CD14-positive monocyte (primary cell): ENCODE measurements around the gene RECK. TPM values are rescaled to one million over a fixed set of nuclear protein-coding genes. Genes with fewer than 3 reads are reported as not detected.

Source experiments
- DNase-seq, 3 donors: peaks; one replicate each; pipeline ENCODE4 v3.0.0-alpha.2; 2011 to 2022
- H2AFZ ChIP-seq: 2 replicates; pipeline ENCODE4 v1.6.0; 2012; ENCODE audit warnings: mild to moderate bottlenecking, low read depth, low read length, inconsistent platforms; ENCODE audit not compliant: insufficient read depth, poor library complexity, severe bottlenecking
- H3K27ac ChIP-seq, 2 donors: 1 replicate in 1 of 2; 2 replicates in 1 of 2; pipeline ENCODE4 v1.5.1; 2012 to 2013; ENCODE audit warnings: low read length in 2 of 2, control low read depth in 1 of 2, inconsistent platforms in 1 of 2, low read depth in 1 of 2, mild to moderate bottlenecking in 1 of 2
- H3K27me3 ChIP-seq, 2 donors: one replicate each; pipeline versions ENCODE4 v1.6.0 to v1.6.1; 2011 to 2013; ENCODE audit warnings: low read length in 2 of 2; ENCODE audit not compliant: control insufficient read depth in 2 of 2, insufficient read depth in 2 of 2
- H3K36me3 ChIP-seq, 2 donors: replicated peaks in 1 of 2; 1 replicate in 1 of 2; 2 replicates in 1 of 2; pipeline versions ENCODE4 v1.5.1 to v1.6.1; 2012 to 2013; ENCODE audit warnings: low read length in 2 of 2, control low read depth in 1 of 2, inconsistent platforms in 1 of 2, mild to moderate bottlenecking in 1 of 2; ENCODE audit not compliant: insufficient read depth in 2 of 2, control insufficient read depth in 1 of 2
- H3K4me1 ChIP-seq, 2 donors: 1 replicate in 1 of 2; 2 replicates in 1 of 2; pipeline versions ENCODE4 v1.5.1 to v1.6.1; 2012 to 2013; ENCODE audit warnings: low read length in 2 of 2, control low read depth in 1 of 2, inconsistent platforms in 1 of 2, mild to moderate bottlenecking in 1 of 2, moderate library complexity in 1 of 2; ENCODE audit not compliant: insufficient read depth in 2 of 2, control insufficient read depth in 1 of 2
- H3K4me2 ChIP-seq: replicated peaks from 2 replicates; pipeline ENCODE3; 2012; ENCODE audit warnings: low read length, moderate library complexity, mild to moderate bottlenecking; ENCODE audit not compliant: poor library complexity, severe bottlenecking; ENCODE audit errors: extremely low read depth
- H3K4me3 ChIP-seq, 3 experiments: fragments of 200-600 bp in 1 of 3; sonication (generic) in 1 of 3; replicated peaks in 1 of 3; 1 replicate in 2 of 3; 2 replicates in 1 of 3; pipeline ENCODE4 v1.5.1; 2011 to 2013; ENCODE audit warnings: low read length in 3 of 3, mild to moderate bottlenecking in 3 of 3, control low read depth in 2 of 3, low read depth in 2 of 3, inconsistent platforms in 1 of 3, moderate library complexity in 1 of 3
- H3K79me2 ChIP-seq: 2 replicates; pipeline ENCODE4 v1.6.0; 2012; ENCODE audit warnings: mild to moderate bottlenecking, control low read depth, inconsistent platforms, low read length, moderate library complexity; ENCODE audit not compliant: insufficient read depth
- H3K9ac ChIP-seq: 2 replicates; pipeline ENCODE4 v1.6.0; 2017; ENCODE audit warnings: low read length, mild to moderate bottlenecking; ENCODE audit not compliant: insufficient read depth, poor library complexity, severe bottlenecking
- H3K9me3 ChIP-seq, 2 donors: replicated peaks in 1 of 2; 1 replicate in 1 of 2; 2 replicates in 1 of 2; pipeline versions ENCODE4 v1.5.1 to v1.6.1; 2012 to 2013; ENCODE audit warnings: low read length in 2 of 2, control low read depth in 1 of 2; ENCODE audit not compliant: control insufficient read depth in 1 of 2, insufficient read depth in 1 of 2
- H4K20me1 ChIP-seq: 2 replicates; pipeline ENCODE4 v1.6.0; 2012; ENCODE audit warnings: mild to moderate bottlenecking, low read length, control low read depth, moderate library complexity; ENCODE audit not compliant: insufficient read depth
- H3K27ac Mint-ChIP-seq, 7 donors: one replicate each; pipeline ENCODE4 v1.8.0; 2020; ENCODE audit warnings: mild to moderate bottlenecking in 7 of 7, mixed read lengths in 7 of 7, moderate library complexity in 6 of 7, inconsistent platforms in 2 of 7
- H3K27me3 Mint-ChIP-seq, 3 donors: one replicate each; pipeline ENCODE4 v1.8.0; 2021 to 2022; ENCODE audit warnings: low read depth in 3 of 3, mild to moderate bottlenecking in 3 of 3, mixed read lengths in 3 of 3, moderate library complexity in 3 of 3, inconsistent platforms in 1 of 3
- H3K36me3 Mint-ChIP-seq, 2 donors: one replicate each; pipeline ENCODE4 v1.8.0; 2020; ENCODE audit warnings: mixed read lengths in 2 of 2, inconsistent platforms in 1 of 2, mild to moderate bottlenecking in 1 of 2
- H3K4me1 Mint-ChIP-seq: one replicate; pipeline ENCODE4 v1.8.0; 2020; ENCODE audit warnings: mild to moderate bottlenecking, mixed read lengths
- H3K4me3 Mint-ChIP-seq, 2 donors: one replicate each; pipeline ENCODE4 v1.8.0; 2020; ENCODE audit warnings: mild to moderate bottlenecking in 2 of 2, mixed read lengths in 2 of 2, moderate library complexity in 1 of 2
- H3K9me3 Mint-ChIP-seq, 7 donors: one replicate each; pipeline ENCODE4 v1.8.0; 2020 to 2022; ENCODE audit warnings: mixed read lengths in 7 of 7, mild to moderate bottlenecking in 6 of 7, moderate library complexity in 6 of 7, inconsistent platforms in 2 of 7
- WGBS: methylation state at CpG from one replicate; pipeline ENCODE4 v1.1.5; 2013; ENCODE audit warnings: missing lambda C conversion rate; ENCODE audit not compliant: insufficient coverage; 5-methylcytosine and 5-hydroxymethylcytosine counted together
- intact Hi-C, 2 donors: fragments of 100-400 bp; cut with micrococcal nuclease; formaldehyde crosslinking; loops; one replicate each; pipeline versions ENCODE4 v1.15.0 to v1.15.1; 2023
- polyA plus RNA-seq, 3 donors: library from polyadenylated mRNA; depleted of rRNA in 1 of 3; unstranded in 2 of 3; stranded (reverse) in 1 of 3; fragments of 300-500 nt in 2 of 3; fragments of >200 nt in 1 of 3; fragmentation: Illumina TruSeq in 2 of 3; gene quantifications; 1 replicate in 2 of 3; 2 replicates in 1 of 3; pipeline ENCODE4 v1.2.3, GENCODE V29; 2012 to 2021
- TF ChIP-seq, protein P1 (sequence below): fragments of 200-600 bp; IDR thresholded peaks from one replicate; pipeline ENCODE4 v1.8.0; 2022; ENCODE audit warnings: antibody characterized with exemption, mild to moderate bottlenecking

Gene RECK
- polyA plus RNA-seq, 3 donors, result 5.0 to 5.2 (median 5.1) TPM

DNA sequence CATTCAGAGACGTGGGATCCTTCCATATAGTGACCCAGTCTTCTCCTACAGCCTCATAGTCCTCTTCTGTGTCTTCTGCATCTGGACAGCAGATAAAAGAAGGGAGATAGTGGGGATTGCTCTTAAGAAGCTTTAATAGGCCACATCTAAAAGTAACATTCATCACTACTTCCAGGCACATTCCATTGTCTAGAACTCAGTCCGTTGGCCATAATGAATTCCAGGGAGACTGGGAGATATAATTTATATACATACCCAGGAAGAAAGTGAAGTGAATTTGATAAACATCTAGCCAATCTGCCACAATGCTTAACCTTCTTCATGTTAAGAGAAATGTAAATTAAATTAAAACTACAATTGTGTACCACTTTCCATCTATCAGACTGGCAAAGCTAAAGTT is 77.3 kb downstream of the RECK start:
- no peaks in the 10 kb centered on the region for H3K9me3 Mint-ChIP-seq
- no peaks in the 10 kb centered on the region for H3K36me3 ChIP-seq

DNA sequence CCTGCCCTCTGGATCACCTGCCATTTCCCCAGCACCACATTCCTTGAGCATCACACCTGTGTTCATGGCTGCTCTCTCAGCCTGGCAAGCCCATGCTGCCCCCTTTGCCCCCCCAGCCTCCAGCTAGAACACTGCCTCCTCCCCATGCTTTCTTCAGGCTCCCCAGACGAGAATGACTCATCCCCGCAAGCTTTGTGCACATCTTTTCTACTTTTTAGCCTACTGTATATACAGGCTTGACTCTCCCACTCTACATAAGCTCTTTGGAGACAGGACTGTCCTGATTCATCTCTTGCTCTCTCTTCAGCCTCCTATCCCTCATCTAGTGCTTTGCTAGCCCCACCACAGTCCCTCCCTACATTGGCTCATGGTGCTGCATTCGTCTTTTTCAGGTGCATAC is 79.9 kb downstream of the RECK start:
- WGBS, result 88% methylated on average over 2 of the region's 3 CpGs
- Histone ChIP-seq H3K79me2 (no peaks in the 10 kb centered on the region), H3K27me3 (no peaks in the 10 kb centered on the region), H3K4me1 (peaks cover 0 to under 1% of the 10 kb centered on the region in 2 donors), H3K4me2 (no peak overlapping the region), H3K36me3 (no peaks in the 10 kb centered on the region), H3K27ac (no peak overlapping the region), H2AFZ (no peak overlapping the region), H4K20me1 (no peaks in the 10 kb centered on the region), H3K4me3 (no peak overlapping the region), H3K9ac (no peak overlapping the region), H3K9me3 (no peaks in the 10 kb centered on the region)
- peaks cover 10% of the 10 kb centered on the region for H3K4me1 Mint-ChIP-seq
- intact Hi-C loops, result no loop called here
- TF ChIP-seq, protein P1, sequence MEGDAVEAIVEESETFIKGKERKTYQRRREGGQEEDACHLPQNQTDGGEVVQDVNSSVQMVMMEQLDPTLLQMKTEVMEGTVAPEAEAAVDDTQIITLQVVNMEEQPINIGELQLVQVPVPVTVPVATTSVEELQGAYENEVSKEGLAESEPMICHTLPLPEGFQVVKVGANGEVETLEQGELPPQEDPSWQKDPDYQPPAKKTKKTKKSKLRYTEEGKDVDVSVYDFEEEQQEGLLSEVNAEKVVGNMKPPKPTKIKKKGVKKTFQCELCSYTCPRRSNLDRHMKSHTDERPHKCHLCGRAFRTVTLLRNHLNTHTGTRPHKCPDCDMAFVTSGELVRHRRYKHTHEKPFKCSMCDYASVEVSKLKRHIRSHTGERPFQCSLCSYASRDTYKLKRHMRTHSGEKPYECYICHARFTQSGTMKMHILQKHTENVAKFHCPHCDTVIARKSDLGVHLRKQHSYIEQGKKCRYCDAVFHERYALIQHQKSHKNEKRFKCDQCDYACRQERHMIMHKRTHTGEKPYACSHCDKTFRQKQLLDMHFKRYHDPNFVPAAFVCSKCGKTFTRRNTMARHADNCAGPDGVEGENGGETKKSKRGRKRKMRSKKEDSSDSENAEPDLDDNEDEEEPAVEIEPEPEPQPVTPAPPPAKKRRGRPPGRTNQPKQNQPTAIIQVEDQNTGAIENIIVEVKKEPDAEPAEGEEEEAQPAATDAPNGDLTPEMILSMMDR, result no peak
- H3K36me3 Mint-ChIP-seq, result peaks cover 18% of the 10 kb centered on the region in 2 donors
- no peak for DNase-seq
- H3K9me3 Mint-ChIP-seq, result no peaks in the 10 kb centered on the region
- H3K27ac Mint-ChIP-seq, result no peak overlapping the region
- H3K27me3 Mint-ChIP-seq, result peaks cover 0 to 2% (median 0%) of the 10 kb centered on the region in 3 donors
- no peak overlapping the region for H3K4me3 Mint-ChIP-seq

More for the DNA sequence above, 77.3 kb downstream of the RECK start:
- H3K4me3 Mint-ChIP-seq, result no peak overlapping the region
- no peaks in the 10 kb centered on the region for H3K79me2 ChIP-seq
- no peak overlapping the region for H2AFZ ChIP-seq
- no peak overlapping the region for H3K4me3 ChIP-seq
- no peaks in the 10 kb centered on the region for H4K20me1 ChIP-seq
- no peak overlapping the region for H3K4me2 ChIP-seq
- no peak overlapping the region for H3K27ac Mint-ChIP-seq
- peaks cover 0 to 4% (median 2%) of the 10 kb centered on the region in 3 donors for H3K27me3 Mint-ChIP-seq
- H3K9me3 ChIP-seq, result no peaks in the 10 kb centered on the region
- H3K9ac ChIP-seq, result no peak overlapping the region
- no CpG with 5 or more reads among the region's 2 CpGs for WGBS
- no peak for DNase-seq
- intact Hi-C loops, result no loop called here
- no peak overlapping the region for H3K27ac ChIP-seq
- TF ChIP-seq, protein P1, result no peak
- no peaks in the 10 kb centered on the region for H3K27me3 ChIP-seq
- H3K4me1 ChIP-seq, result no peaks in the 10 kb centered on the region
- peaks cover 19 to 23% of the 10 kb centered on the region in 2 donors for H3K36me3 Mint-ChIP-seq
- peaks cover 9% of the 10 kb centered on the region for H3K4me1 Mint-ChIP-seq
